Fibroblast of lung (primary cell): ENCODE data around the gene GTF3C1. TPM values are rescaled to one million over a fixed set of nuclear protein-coding genes. Genes with fewer than 3 reads are reported as not detected.
A peak's percentile ranks its signal among the peaks of the same experiment; 100 is the strongest.

Experiments used
- DNase-seq, 2 donors: peaks; one replicate each; pipeline versions ENCODE4 v3.0.0 to v3.0.0-alpha.2; 2010; ENCODE audit warnings: low read depth in 2 of 2
- H2AFZ ChIP-seq: 2 replicates; pipeline ENCODE4 v1.5.1; 2012; ENCODE audit warnings: low read length, control low read depth, inconsistent platforms
- H3K27ac ChIP-seq: 2 replicates; pipeline ENCODE4 v1.5.1; 2011; ENCODE audit warnings: low read length, control low read depth; ENCODE audit not compliant: insufficient read depth
- H3K27me3 ChIP-seq: 2 replicates; pipeline ENCODE4 v1.5.1; 2011; ENCODE audit warnings: mild to moderate bottlenecking, low read length; ENCODE audit not compliant: control insufficient read depth, insufficient read depth
- H3K36me3 ChIP-seq: 2 replicates; pipeline ENCODE4 v1.5.1; 2011; ENCODE audit warnings: low read length; ENCODE audit not compliant: control insufficient read depth, insufficient read depth
- H3K4me1 ChIP-seq: 2 replicates; pipeline ENCODE4 v1.5.1; 2011; ENCODE audit warnings: low read length; ENCODE audit not compliant: control insufficient read depth, insufficient read depth; ENCODE audit errors: extremely low read depth
- H3K4me2 ChIP-seq: 2 replicates; pipeline ENCODE4 v1.5.1; 2011; ENCODE audit warnings: low read length, control low read depth; ENCODE audit not compliant: insufficient read depth; ENCODE audit errors: extremely low read depth
- H3K4me3 ChIP-seq, 4 experiments: fragments of 200-600 bp in 1 of 4; sonication (generic) in 1 of 4; replicated peaks in 1 of 4; 2 replicates each; pipeline ENCODE4 v1.5.1; 2011 to 2016; ENCODE audit warnings: low read length in 4 of 4, low read depth in 3 of 4, mild to moderate bottlenecking in 3 of 4, control low read depth in 2 of 4, inconsistent platforms in 1 of 4, mixed read lengths in 1 of 4; ENCODE audit not compliant: insufficient read depth in 1 of 4; ENCODE audit errors: control extremely low read depth in 1 of 4
- H3K79me2 ChIP-seq: 2 replicates; pipeline ENCODE4 v1.5.1; 2012; ENCODE audit warnings: mild to moderate bottlenecking, low read length, inconsistent platforms; ENCODE audit not compliant: control insufficient read depth, insufficient read depth
- H3K9ac ChIP-seq: 2 replicates; pipeline ENCODE4 v1.5.1; 2011; ENCODE audit warnings: mild to moderate bottlenecking, low read length, control low read depth; ENCODE audit not compliant: insufficient read depth
- H3K9me3 ChIP-seq: 2 replicates; pipeline ENCODE4 v1.5.1; 2012; ENCODE audit warnings: low read depth, low read length; ENCODE audit not compliant: control insufficient read depth, insufficient read depth
- H4K20me1 ChIP-seq: 2 replicates; pipeline ENCODE4 v1.5.1; 2011; ENCODE audit warnings: low read length; ENCODE audit not compliant: control insufficient read depth, insufficient read depth; ENCODE audit errors: extremely low read depth
- EZH2 ChIP-seq: IDR thresholded peaks from 2 replicates; pipeline ENCODE4 v1.5.1; 2012; ENCODE audit warnings: low read length, control low read depth, mild to moderate bottlenecking; ENCODE audit errors: missing control alignments
- polyA plus RNA-seq, 2 donors: library from polyadenylated mRNA; depleted of rRNA in 1 of 2; stranded (reverse) in 1 of 2; unstranded in 1 of 2; fragments of >200 nt; gene quantifications; 2 replicates each; pipeline ENCODE4 v1.2.1, GENCODE V29; 2011 to 2012; ENCODE audit warnings: missing spikeins in 1 of 2
- total RNA-seq: library from RNA; depleted of rRNA; stranded (reverse); fragments of >200 nt; gene quantifications from 2 replicates; pipeline ENCODE4 v1.2.1, GENCODE V29; 2014
- TF ChIP-seq, protein P1 (sequence below), 2 donors: IDR thresholded peaks in 1 of 2; conservative IDR thresholded peaks in 1 of 2; 1 replicate in 1 of 2; 2 replicates in 1 of 2; pipeline ENCODE4 v1.5.1; 2011 to 2012; ENCODE audit warnings: low read length in 2 of 2, control low read depth in 1 of 2, inconsistent platforms in 1 of 2, low read depth in 1 of 2, mild to moderate bottlenecking in 1 of 2

The GTF3C1 gene
- total and polyA plus RNA-seq, 2 donors (not counting 1 experiment from before 2014, with no cell fraction given) = 20.1 to 75.3 TPM

DNA sequence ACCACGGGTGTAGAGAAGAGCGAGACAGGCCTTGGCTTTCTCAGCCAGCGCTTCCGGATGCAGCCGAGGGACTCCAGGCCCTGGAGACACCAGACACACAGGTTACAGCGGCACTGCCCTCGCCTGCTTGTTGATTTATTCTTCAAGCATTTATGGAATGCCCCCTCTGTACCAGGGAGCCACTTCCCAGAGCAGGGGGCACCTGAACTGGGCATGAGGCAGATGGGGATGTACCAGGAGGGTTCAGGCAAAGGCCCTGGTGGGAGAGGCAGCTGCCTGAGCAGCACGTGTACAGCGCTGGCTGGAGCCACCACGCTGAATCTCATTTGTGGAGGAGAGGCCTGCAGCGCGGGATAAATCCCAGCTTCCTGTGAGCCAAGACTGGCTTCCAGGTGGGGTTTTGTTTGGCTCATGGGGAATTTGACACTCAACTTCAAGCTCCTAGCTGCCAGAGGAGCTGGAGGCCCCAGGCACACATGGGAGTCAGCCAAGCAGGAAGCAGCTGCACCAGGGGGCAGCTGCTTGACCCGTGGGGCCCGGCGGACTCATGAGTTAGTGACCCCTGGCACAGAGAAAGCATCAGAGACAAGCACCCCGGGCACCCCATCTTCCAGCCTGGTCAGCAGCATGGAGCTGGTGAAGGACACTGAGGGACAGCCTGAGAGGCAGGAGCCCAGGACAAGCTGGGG, 88.1 kb downstream of the GTF3C1 start:
- peaks cover 4% of the 10 kb centered on the region for H3K4me1 ChIP-seq
- H3K79me2 ChIP-seq = no peaks in the 10 kb centered on the region
- peak; percentile 19 to 37 for DNase-seq
- H3K9me3 ChIP-seq = no peaks in the 10 kb centered on the region
- H3K4me3 ChIP-seq = no peak overlapping the region
- H3K9ac ChIP-seq = no peak overlapping the region
- H3K27me3 ChIP-seq = no peaks in the 10 kb centered on the region
- no peak overlapping the region for H3K27ac ChIP-seq
- H2AFZ ChIP-seq = no peak overlapping the region
- no peak for TF ChIP-seq EZH2
- TF ChIP-seq, protein P1, sequence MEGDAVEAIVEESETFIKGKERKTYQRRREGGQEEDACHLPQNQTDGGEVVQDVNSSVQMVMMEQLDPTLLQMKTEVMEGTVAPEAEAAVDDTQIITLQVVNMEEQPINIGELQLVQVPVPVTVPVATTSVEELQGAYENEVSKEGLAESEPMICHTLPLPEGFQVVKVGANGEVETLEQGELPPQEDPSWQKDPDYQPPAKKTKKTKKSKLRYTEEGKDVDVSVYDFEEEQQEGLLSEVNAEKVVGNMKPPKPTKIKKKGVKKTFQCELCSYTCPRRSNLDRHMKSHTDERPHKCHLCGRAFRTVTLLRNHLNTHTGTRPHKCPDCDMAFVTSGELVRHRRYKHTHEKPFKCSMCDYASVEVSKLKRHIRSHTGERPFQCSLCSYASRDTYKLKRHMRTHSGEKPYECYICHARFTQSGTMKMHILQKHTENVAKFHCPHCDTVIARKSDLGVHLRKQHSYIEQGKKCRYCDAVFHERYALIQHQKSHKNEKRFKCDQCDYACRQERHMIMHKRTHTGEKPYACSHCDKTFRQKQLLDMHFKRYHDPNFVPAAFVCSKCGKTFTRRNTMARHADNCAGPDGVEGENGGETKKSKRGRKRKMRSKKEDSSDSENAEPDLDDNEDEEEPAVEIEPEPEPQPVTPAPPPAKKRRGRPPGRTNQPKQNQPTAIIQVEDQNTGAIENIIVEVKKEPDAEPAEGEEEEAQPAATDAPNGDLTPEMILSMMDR (conservative IDR thresholded peaks at IDR 0.05 in 1 of 2, IDR thresholded peaks at IDR 0.05 in 1 of 2; ENCODE audit: low read depth in 1 of 2, low read length in 2 of 2) = no peak
- no peak overlapping the region for H3K4me2 ChIP-seq
- H4K20me1 ChIP-seq = no peaks in the 10 kb centered on the region
- H3K36me3 ChIP-seq = peaks cover 26% of the 10 kb centered on the region

GRCh38 chr16:27460663-27461482, 88.8 kb downstream of the GTF3C1 start:
- no peak for TF ChIP-seq EZH2
- TF ChIP-seq, protein P1 (conservative IDR thresholded peaks at IDR 0.05 in 1 of 2, IDR thresholded peaks at IDR 0.05 in 1 of 2; ENCODE audit: low read depth in 1 of 2, low read length in 2 of 2) = no peak
- Histone ChIP-seq H3K79me2 (no peaks in the 10 kb centered on the region), H4K20me1 (no peaks in the 10 kb centered on the region), H3K4me3 (no peak overlapping the region), H3K4me2 (no peak overlapping the region), H3K27me3 (no peaks in the 10 kb centered on the region), H3K4me1 (peaks cover 4% of the 10 kb centered on the region), H3K36me3 (peaks cover 26% of the 10 kb centered on the region), H3K9me3 (no peaks in the 10 kb centered on the region), H3K27ac (no peak overlapping the region), H2AFZ (no peak overlapping the region), H3K9ac (no peak overlapping the region)
- DNase-seq = peak in 1 of 2 donors; percentile 26

DNA sequence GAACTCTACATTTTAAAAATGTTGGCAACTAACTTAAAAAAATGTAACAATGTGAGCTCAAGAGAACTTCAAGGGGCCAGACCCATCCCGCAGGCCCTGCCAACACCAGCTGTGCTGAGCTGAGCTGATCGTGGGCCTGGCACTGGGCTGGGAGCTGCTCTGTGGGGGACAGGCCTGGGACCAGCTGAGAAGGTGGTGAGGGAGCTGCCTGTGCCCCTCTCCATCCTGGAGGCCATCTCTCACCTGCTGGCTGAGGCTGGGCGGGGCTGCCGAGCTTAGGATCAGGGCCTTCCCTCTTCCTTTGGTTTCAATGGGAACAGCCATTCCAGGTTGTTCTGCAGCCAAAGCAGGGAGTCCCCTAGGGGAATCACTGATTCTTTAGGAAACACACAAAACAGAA, 89.5 kb downstream of the GTF3C1 start:
- Histone ChIP-seq H3K27me3 (no peaks in the 10 kb centered on the region), H4K20me1 (no peaks in the 10 kb centered on the region), H2AFZ (no peak overlapping the region), H3K4me1 (peaks cover 4% of the 10 kb centered on the region), H3K79me2 (no peaks in the 10 kb centered on the region), H3K36me3 (peaks cover 24% of the 10 kb centered on the region), H3K9ac (no peak overlapping the region), H3K9me3 (no peaks in the 10 kb centered on the region), H3K27ac (no peak overlapping the region), H3K4me2 (no peak overlapping the region), H3K4me3 (no peak overlapping the region)
- no peak for TF ChIP-seq EZH2
- no peak for DNase-seq
